ENCODE results near the gene ZNF578.
"Not testable (repeated sequence)": the region's sequence is repeated elsewhere in the genome, so short reads cannot be mapped to it uniquely, and the experiment has no call there.

Gene ZNF578

DNA sequence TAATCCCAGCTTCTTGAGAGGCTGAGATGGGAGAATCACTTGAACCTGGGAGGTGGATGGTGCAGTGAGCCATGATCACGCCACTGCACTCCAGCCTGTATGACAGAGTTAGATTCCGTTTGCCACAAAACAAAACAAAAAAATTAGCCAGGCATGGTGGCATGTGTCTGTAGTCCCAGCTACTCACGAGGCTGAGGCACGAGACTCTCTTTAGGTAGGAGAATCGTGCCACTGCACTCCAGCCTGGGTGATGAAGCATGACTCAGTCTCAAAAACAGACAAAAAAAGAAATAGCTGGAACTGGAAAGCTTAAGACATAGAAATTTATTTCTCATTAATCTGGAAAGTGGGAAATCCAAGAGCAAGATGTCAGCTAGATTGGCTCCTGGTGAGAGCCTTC lies 53.9 kb downstream of the ZNF578 start:
- DNase-seq, result no peak

DNA sequence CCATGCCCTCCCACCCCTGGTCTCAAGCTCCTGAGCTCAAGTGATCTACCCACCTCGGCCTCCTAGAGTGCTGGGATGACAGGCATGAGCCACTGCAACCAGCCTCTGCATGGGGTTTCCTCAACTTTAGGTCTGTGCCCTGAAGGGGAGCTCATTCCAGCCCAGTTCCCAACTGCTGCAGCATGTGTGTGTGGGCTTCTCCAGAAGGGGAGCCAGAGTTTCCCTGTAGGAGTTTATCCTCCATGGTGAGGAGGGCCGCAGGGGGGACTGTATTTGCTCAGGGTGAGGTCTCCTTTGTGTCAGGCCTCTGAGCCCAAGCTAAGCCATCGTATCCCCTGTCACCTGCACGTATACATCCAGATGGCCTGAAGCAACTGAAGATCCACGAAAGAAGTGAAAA lies 62.8 kb downstream of the ZNF578 start:
- DNase-seq, result no peak

DNA sequence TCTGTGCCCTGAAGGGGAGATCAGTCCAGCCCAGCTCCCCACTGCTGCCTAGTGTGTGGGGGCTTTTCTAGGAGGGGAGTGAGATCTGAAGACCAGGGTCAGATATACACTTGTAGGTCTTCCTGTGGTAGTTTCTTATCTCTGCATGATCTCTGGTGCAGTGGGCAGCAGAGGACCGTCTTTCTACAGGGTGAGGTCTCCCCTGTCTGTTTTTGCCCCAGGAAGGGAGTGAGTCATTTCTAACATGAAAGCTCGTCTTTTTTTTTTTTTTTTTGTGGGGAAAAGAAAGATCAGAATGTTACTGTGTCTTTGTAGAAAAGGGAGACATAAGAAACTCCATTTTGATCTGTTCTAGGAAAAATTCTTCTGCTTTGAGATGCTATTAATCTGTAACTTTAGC lies 65.3 kb downstream of the ZNF578 start:
- no peak for DNase-seq

DNA sequence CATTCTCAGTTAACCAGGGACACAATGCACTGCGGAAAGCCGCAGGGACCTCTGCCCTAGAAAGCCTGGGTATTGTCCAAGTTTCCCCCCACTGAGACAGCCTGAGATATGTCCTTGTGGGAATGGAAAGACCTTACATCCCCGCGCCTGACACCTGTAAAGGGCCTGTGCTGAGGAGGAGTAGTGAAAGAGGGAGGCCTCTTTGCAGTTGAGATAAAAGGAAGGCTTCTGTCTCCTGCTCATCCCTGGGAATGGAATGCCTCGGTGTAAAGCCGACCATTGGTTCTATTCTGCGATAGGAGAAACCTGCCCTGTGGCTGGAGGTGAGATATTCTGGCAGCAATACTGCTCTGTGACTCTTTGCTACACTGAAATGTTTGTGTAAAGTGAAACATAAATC lies 65.8 kb downstream of the ZNF578 start:
- DNase-seq, result not testable (repeated sequence)

DNA sequence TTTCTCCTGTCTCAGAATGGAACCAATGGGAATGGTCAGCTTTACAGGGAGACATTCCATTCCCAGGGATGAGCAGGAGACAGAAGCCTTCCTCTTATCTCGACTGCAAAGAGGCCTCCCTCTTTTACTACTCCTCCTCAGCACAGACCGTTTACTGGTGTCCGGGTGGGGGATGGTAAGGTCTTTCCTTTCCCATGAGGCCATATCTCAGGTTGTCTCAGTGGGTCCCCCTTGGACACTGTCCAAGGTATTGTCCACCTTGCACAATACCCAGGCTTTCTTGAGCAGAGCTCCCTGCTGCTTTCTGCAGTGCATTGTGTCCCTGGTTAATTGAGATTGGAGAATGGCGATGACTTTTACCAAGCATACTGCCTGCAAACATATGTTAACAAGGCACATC lies 66.7 kb downstream of the ZNF578 start:
- DNase-seq, result no peak

DNA sequence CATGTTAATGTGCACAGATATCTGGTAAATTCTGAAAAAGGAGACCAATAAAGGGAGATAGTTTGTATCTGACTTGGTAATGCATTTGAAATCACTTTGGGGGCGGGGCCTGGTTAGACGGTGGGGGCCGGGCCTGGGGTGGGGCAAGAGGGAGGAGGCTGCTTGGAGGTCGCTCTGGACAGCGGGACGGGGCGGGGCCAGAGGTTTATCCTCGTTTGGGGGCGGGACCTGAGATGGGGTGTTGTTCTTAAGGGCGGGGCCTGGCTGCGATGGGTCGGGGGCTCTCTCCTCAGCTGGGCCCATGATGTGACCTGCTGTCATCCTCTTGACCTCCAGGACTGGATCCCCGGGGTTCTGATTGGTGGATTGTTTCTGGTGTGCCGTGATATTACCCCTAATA lies 69.2 kb downstream of the ZNF578 start:
- no peak for DNase-seq

DNA sequence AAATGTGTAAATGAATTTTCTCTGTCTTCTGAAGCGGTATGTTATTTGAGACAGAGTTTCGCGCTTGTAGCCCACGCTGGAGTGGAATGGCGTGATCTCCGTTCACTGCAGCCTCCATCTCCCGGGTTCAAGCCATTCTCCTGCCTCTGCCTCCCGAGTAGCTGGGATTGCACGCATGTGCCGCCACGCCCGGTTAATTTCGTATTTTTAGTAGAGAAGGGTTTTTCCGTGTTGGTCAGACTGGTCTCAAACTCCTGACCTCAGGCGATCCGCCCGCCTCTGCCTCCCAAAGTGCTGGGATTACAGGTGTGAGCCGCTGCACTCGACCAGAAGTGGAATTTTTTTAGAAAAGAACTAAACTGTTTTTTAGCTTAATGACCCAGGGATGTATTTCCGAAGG lies 70.7 kb downstream of the ZNF578 start:
- no peak for DNase-seq

DNA sequence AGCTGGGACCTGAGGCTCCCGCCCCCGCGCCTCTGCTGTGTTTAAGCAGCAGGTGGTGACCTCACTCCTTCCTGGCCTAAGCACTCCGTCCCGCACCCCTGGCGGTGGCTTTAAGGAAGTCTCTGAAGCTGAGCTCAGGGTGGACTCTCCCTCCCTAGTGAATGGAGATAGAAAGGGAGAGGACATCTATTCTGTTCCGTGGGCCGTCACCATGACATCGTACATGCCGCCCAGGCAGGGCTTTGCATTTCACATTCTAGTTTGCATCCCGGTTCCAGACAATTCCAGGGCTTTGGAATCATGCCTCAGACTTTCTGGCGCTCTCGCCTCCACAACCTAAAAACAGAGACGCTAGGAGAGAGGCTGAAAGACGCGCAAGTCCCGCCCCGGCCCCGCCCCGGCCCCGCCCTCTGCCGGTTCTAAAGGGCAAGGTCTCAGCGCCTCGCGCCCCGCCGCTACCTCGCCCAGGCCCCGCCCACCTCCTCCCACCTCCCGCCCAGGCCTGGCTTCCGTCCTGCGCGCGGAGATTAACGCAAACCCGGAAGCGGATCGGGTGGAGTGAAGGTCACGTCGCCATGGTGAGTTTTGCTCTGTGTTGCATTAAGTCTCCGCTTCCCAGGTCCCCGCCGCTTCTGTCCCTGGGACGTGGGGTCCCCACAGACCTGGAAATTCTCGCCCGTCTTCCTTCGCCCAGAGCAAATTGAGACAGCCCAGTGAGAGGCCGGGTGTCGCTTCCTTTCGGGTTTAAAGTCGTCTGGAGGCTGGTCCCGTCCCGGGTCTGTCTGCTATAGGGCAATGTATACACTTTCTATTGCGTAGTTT lies 74.0 kb downstream of the ZNF578 start, which contains the start of gene ZNF808:
TSS of gene ZNF808 (plus strand) at position 535 of the 822 bp plus-strand sequence. CDS start 15,617 bp downstream, outside the sequence.
- DNase-seq, result peak; percentile 27 to 96 (median 88)

DNA sequence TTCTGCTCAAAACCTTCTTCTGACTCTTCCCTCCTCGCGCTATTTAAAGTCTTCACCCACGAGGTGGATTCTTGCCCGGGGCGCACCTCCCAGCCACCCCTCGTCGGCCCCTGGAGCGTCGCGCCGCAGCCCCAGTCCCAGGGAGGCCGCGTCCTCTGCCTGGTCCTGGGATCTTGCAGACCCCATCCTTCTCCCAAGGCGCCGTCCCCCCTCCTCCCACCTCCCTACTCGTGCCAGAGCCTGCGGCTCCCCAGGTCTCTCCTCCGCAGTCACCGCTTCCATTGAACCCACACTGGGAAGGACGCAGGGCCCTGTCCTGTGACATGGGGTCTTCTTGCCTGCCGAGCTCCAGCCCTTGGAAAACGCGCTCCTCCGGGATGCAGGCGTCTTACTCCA lies 74.6 kb downstream of the ZNF578 start:
- peak in 21 of 58 donors; percentile 1 to 42 (median 18) for DNase-seq

DNA sequence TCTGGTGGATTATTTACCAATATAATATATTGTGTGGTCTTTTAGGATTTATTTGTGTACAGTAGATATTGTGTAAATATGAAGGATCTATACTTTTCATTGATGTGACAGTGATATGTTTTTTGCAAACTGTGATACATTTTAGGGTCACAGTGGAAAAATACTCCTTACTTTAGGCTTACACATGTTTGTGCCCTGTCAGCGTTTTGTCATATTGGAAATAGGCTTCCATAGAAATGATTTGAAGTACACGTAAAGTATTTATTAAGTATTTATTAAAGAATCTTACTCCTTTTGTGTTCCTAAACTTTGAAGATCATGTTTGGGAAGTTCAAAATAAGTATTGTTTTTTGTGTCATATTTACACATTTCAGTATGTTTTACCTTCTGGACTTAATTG lies 79.1 kb downstream of the ZNF578 start:
- no peak for DNase-seq

DNA sequence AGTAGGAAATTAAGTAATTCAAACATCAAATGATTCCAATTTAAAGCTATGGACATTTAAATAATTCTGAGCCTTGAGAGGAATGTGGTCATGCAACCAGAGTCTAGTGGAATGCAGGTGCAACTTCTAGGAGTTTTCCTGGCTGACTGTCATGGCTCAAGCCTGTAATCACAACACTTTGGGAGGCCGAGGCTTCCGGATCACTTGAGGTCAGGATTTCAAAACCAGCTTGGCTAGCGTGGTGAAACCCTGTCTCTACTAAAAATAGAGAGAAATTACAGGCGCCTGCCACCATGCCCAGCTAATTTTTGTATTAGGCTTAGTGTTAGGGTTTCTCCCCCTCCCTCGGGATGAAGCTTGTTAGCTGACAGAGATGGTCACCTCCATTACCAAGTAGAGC lies 80.5 kb downstream of the ZNF578 start:
- DNase-seq, result no peak

DNA sequence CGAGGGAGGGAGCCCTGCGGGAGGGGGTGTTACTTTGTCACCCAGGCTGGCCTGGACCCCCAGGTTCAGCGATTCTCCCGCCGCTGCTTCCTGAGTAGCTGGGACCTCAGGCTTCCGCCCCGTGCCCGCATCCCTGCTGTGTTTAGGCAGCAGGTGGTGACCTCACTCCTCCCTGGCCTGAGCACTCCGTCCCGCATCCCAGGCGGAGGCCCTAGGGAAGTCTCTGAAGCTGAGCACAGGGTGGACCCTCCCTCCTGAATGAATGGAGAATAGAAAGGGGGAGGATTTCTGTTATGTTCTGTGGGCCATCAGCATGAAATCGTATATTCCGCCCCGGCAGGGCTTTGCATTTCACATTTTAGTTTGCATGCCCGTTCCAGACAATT lies 82.0 kb downstream of the ZNF578 start:
- peak in 2 of 58 donors; percentile 3 to 35 for DNase-seq

DNA sequence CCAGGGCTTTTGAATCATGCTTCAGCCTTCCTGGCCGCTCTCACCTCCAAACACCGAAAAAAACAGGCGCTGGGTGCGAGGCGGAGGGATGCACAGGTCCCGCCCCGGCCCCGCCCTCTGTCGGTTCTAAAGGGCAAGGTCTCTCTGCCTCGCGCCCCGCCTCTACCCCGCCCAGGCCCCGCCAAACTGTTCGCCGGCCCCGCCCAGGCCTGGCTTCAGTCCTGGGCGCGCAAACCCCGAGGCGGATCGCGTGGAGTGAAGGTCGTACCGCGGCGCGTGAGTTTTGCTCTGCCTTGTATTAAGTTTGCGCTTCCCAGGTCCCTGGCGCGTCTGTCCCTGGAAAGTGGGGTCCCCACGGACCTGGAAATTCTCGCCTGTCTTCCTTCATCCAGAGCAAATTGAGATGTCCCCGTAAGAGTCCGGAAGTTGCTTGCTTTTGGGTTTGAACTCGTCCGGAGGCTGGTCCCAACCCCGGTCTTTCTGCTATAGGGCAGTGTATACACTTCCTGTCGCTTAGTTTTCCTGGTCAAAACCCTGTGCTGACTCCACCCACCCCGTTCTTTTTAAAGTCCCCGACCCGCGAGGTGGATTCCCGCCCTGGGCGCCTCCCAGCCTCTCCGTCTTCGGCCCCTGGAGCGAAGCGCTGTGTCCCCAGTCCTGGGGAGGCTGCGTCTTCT lies 82.6 kb downstream of the ZNF578 start:
- DNase-seq, result peak in 53 of 58 donors; percentile 1 to 78 (median 37)

DNA sequence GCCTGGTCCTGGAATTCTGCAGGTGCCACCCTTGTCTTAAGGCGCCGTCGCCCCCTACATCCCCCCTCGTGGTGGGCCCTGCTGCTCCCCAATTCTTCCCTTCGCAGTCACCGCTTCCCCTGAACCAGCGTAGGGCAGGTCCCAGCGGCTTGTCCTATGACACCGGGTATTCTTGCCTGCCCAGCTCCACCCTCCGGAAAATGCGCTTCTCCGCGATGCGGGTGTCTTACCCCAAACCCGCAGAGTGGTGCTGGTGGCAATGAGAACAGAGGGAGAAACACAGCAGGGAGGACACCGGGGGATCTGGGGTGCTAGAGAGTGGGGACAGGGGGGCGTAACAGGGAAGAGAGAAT lies 83.1 kb downstream of the ZNF578 start:
- peak in 6 of 58 donors; percentile 0 to 25 (median 4) for DNase-seq

DNA sequence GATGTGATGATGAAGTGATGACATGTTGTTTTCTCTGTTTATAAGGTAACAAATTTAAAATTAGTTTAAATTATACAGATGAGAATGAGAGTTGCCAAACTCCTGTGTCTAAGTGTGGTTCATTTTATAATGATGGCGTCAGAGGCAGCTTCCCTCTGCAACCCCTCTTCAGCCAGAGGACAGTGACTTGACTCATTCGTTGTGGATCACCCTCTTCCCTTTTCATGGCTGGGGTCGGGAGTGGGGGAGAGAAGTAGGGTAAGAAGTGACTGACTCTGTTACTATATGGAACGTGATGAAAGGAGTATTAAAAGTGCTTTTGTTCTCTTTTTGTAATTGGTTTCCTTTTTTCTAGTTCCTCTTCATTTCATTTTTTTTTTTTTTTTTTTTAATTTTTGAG lies 85.5 kb downstream of the ZNF578 start:
- DNase-seq, result not testable (repeated sequence)

DNA sequence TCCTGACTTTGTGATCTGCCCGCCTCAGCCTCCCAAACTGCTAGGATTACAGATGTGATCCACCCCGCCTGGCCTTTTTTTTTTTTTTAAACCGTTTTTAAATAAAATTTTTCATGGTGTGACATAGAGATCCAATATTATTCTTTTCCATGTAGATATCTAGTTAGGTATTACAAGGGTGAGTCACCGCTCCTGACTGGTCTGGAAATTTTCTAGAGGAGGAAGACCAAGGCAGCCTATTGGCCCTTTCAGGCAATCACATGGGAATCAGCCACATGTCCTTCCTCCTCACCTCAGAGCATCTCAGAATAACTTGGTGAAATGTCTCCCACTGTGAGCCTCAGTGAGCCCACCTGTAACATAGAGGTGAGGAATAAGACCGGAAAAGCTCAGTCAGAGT lies 87.8 kb downstream of the ZNF578 start:
- DNase-seq, result not testable (repeated sequence)

DNA sequence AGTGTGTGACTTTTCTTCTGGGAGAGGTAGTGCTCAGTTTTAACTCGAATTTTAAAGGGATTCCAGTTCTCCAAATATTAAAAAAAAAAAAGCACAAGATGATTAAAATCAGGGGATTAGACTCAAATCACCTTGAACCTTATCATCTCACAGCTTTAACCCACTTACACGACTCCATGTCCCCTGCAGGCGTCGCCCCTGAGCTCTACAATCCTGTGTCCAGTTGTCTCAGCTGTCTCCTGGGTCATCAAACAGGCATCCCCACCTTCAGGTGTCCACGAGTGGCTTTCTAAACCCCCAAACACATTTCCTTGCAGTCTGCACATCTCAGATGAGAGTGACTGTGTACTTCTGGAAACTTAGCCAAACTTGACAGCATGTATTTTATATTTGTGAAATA lies 88.3 kb downstream of the ZNF578 start:
- no peak for DNase-seq

DNA sequence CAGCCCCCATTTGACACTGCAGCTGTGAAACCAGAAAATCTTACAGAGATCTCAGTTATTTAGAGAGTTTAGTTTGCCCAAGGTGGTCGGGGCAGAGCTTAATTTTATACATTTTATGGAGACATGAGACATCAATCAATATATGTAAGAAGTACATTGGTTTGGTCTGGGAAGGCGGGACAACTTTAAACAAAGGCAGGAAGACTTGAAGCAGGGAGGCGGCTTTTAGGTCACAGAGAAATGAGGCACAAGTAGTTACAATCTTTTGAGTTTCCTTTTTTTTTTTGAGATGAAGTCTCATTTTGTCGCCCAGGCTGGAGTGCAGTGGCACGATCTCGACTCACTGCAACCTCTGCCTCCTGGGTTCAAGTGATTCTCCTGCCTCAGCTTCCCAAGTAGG lies 89.2 kb downstream of the ZNF578 start:
- not testable (repeated sequence) for DNase-seq

DNA sequence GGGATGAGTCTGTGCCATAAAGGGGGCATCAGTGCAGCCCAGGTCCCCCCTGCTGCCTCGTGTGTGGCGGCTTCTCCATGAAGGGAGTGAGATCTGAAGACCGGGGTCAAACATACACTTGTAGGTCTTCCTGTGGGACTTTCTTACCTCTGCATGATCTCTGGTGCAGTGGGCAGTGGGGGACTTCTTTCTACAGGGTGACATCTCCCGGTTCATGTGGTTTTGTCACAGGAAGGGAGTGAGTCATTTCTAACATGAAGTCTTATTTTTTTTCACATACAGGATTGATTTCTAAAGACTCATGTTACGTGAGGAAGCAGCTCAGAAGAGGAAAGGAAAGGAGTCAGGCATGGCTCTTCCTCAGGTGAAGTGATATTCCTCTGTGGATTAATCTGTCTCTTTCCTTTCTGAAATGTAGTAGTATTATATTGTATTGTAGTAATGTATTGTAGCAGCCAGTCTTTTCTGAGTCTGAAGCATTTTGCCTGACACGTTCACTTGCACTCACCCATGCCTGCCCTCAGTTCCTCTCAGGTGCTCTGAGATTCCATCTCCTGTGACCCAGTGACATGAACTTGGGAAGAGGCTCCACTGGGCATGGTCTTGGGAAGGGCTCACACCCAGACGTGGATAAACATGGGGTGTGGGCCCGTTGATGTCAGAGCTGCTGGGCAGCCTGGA lies 89.8 kb downstream of the ZNF578 start:
- no peak for DNase-seq

DNA sequence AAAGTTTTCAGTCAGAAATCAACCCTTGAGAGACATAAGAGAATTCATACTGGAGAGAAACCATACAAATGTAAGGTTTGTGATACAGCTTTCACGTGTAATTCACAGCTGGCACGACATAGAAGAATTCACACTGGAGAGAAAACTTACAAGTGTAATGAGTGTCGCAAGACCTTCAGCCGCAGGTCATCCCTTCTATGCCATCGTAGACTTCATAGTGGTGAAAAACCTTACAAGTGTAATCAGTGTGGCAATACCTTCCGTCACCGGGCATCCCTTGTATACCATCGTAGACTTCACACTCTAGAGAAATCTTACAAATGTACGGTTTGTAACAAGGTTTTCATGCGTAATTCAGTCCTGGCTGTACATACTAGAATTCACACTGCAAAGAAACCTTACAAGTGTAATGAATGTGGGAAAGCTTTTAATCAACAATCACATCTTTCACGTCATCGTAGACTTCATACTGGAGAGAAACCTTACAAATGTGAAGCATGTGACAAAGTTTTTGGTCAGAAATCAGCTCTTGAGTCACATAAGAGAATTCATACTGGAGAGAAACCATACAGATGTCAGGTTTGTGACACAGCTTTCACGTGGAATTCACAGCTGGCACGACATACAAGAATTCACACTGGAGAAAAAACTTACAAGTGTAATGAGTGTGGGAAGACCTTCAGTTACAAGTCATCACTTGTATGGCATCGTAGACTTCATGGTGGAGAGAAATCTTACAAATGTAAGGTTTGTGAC lies 101.0 kb downstream of the ZNF578 start:
- no peak for DNase-seq

DNA sequence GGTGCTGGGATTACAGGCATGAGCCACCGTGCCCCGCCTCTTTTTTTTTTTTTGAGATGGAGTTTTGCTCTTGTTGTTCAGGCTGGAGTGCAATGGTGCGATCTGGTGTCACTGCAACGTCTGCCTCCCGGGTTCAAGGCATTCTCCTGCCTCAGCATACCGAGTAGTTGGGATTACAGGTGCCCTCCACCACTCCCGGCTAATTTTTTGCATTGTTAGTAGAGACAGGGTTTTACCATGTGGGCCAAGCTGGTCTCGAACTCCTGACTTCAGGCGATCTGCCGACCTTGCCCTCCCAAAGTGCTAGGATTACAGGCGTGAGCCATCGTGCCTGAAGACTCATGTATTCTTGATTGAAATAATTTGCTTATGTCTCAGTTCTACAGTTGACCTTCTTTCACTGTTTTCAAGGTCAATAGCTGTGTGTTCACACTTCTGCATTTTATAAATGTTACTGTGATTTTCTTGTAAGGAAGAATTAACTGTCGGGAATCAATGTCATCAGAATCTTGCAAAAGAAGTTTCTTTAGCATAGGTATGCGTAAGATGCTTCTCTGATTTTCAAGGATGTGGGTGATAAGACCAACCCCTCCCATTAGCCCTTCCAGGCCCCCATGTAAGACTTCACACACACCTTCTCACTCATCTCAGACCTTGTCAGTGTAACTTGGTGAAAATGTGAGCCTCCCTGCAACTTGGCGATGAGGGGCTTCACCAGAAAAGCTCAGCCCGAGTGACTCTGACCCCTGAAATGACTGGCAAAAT lies 104.1 kb downstream of the ZNF578 start:
- no peak for DNase-seq

All from anterior cingulate cortex (tissue), 58 donors.